Activated CD4-positive, CD25-positive, alpha-beta regulatory T cell (primary cell): Measurements from ENCODE around the gene OCIAD2.
"Not testable (repeated sequence)": the region's sequence is repeated elsewhere in the genome, so short reads cannot be mapped to it uniquely, and the experiment has no call there.

ENCODE experiments used
- DNase-seq, 4 experiments: peaks; one replicate each; lab custom pipeline; 2025; lab: John Stamatoyannopoulos, UW

The OCIAD2 gene

DNA sequence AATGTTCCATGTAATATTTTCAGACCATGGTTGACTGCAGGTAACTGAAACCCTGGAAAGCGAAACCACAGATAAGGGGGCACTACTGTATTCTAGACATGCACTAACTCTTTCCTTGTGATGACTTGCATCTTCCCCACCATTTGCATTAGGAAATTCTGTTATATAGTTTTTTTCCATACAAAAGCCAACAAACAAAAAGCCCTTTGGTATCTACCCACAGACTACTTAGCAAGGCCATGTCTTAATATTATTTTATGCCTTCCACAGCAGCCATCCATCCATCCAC lies 52.2 kb downstream of the OCIAD2 start:
- no peak for DNase-seq

GRCh38 chr4:48853604-48854394 lies 52.8 kb downstream of the OCIAD2 start:
- no peak for DNase-seq

GRCh38 chr4:48851651-48852050 lies 54.9 kb downstream of the OCIAD2 start:
- no peak for DNase-seq

DNA sequence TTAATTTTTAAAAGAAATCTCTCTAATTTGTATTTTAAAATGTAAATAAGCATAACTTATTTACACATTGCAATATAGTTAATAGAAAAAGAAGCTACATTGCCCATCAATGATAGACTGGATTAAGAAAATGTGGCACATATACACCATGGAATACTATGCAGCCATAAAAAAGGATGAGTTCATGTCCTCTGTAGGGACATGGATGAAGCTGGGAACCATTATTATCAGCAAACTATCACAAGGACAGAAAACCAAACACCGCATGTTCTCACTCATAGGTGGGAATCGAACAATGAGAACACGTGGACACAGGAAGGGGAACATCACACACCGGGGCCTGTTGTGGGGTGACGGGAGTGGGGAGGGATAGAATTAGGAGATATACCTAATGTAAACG lies 57.8 kb downstream of the OCIAD2 start:
- DNase-seq = not testable (repeated sequence)

DNA sequence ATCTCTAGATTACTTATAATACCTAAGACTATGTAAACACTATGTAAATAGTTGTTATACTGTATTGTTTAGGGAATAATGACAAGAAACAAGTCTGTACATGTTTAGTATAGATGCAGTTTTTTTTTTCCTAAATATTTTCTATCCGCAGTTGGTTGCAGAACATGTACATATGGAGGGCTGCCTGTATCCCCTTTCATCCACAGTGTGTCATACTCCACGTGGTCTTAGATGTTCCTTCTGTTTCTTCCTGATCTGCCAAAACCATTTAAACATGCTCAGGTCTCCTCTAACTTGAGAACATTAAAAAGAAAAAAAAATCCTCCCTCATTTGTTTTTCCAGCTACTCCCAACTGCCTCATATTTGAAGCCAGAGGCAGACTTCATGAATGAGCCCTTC lies 61.7 kb downstream of the OCIAD2 start:
- DNase-seq = no peak

DNA sequence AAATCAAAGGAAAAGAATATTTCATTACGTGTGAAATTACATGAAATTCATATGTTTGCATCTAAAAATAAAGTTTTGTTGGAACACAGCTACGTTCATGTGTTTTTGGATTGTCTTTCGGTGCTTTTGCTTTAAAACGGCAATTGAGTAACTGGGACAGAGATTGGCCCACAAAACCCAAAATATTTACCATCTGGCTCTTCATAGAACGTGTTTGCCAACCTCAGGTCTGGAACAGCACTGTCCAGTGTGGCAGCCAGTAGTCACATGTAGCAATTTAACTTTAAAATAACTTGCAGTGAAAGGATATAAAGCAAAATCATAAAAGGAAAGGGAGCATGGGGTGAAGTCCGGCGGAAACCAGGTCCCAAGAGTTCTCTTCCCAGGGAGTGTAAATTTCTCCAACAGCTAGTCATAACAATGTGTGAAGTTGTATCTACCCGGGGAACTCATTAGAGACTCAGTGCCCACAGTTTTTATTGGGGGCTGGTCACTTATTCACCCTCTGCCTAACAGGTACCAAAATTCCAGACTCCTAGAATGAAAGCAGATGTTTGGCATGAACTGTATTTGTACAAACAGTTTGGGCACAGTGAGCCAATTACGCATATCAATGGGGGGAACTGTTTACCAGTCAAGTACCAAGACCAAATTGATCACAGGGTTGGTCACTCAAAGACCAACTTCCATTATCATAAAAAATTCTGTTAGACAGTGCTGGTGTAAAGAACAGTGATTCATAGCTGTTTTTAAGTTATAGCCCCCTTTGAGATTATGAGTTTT lies 65.3 kb downstream of the OCIAD2 start:
- no peak for DNase-seq

DNA sequence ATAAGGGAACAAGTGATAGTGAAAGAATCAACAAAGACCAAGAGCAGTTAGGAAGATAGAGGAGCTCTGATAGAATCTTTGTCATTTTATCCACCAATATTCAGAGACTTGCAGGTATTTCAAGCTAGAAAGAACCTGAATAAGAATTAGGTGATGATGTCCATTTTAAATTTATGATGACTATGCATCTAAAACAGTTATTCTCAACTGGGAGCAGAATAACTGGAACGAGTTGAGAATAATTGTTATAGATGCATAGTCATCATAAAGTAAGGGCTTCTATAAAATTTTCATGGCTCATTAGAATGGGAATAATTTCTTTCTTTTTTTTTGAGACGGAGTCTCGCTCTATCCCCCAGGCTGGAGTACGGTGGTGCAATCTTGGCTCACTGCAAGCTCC lies 69.9 kb downstream of the OCIAD2 start:
- DNase-seq = no peak
